GM23248 (cell line): ENCODE measurements around the gene MIB1.

Experiments used
- EZH2 ChIP-seq: fragments of 200-600 bp; sonication (generic); IDR thresholded peaks from 2 replicates; pipeline ENCODE4 v1.6.1; 2018; ENCODE audit warnings: antibody characterized with exemption, mild to moderate bottlenecking; ENCODE audit not compliant: insufficient read depth, poor library complexity, severe bottlenecking
- EZH2phosphoT487 ChIP-seq: fragments of 200-600 bp; sonication (generic); IDR thresholded peaks from 2 replicates; pipeline ENCODE4 v1.6.1; 2018; ENCODE audit warnings: antibody characterized with exemption, moderate library complexity, mild to moderate bottlenecking, low read depth; ENCODE audit not compliant: insufficient read depth

- TF ChIP-seq EZH2phosphoT487 (no peak), EZH2 (no peak)
Observed at GRCh38 chr18:21889570-21889969, 149.0 kb downstream of the MIB1 start.
